Hepatocyte (in vitro differentiated cells): ENCODE data around the gene HTT. TPM values are rescaled to one million over a fixed set of nuclear protein-coding genes. Genes with fewer than 3 reads are reported as not detected.
A peak's percentile ranks its signal among the peaks of the same experiment; 100 is the strongest.
"Not testable (repeated sequence)": the region's sequence is repeated elsewhere in the genome, so short reads cannot be mapped to it uniquely, and the experiment has no call there.

Experiments
- DNase-seq: peaks from one replicate; pipeline ENCODE4 v3.0.0-alpha.2; 2016; ENCODE audit warnings: low spot score
- H2AFZ ChIP-seq: fragments of 200-600 bp; sonication (generic); 2 replicates; pipeline ENCODE4 v1.6.0; 2016; ENCODE audit warnings: antibody characterized with exemption, mild to moderate bottlenecking
- H3K27ac ChIP-seq: fragments of 200-600 bp; sonication (generic); 2 replicates; pipeline ENCODE4 v1.5.1; 2016; ENCODE audit warnings: mild to moderate bottlenecking
- H3K27me3 ChIP-seq: fragments of 200-600 bp; sonication (generic); 2 replicates; pipeline ENCODE4 v1.6.1; 2016
- H3K36me3 ChIP-seq: fragments of 200-600 bp; sonication (generic); replicated peaks from 2 replicates; pipeline ENCODE4 v1.5.1; 2016; ENCODE audit warnings: low read depth; ENCODE audit not compliant: insufficient read depth
- H3K4me1 ChIP-seq: fragments of 200-600 bp; sonication (generic); 2 replicates; pipeline ENCODE4 v1.5.1; 2016; ENCODE audit warnings: mild to moderate bottlenecking, moderate library complexity; ENCODE audit not compliant: insufficient read depth
- H3K4me2 ChIP-seq: fragments of 200-600 bp; sonication (generic); 2 replicates; pipeline ENCODE4 v1.6.0; 2016
- H3K4me3 ChIP-seq: fragments of 200-600 bp; sonication (generic); 2 replicates; pipeline ENCODE4 v1.5.1; 2016; ENCODE audit warnings: mild to moderate bottlenecking
- H3K79me2 ChIP-seq: fragments of 200-600 bp; sonication (generic); 2 replicates; pipeline ENCODE4 v1.6.0; 2017; ENCODE audit warnings: mild to moderate bottlenecking
- H3K9me2 ChIP-seq: fragments of 200-600 bp; sonication (generic); replicated peaks from 2 replicates; pipeline ENCODE4 v1.6.0; 2017; ENCODE audit warnings: mild to moderate bottlenecking; ENCODE audit not compliant: insufficient read depth
- H3K9me3 ChIP-seq: fragments of 200-600 bp; sonication (generic); 2 replicates; pipeline ENCODE4 v1.5.1; 2016; ENCODE audit warnings: low read depth, mild to moderate bottlenecking
- H4K20me1 ChIP-seq: fragments of 200-600 bp; sonication (generic); 2 replicates; pipeline ENCODE4 v1.6.0; 2016; ENCODE audit warnings: mild to moderate bottlenecking; ENCODE audit not compliant: insufficient read depth, poor library complexity, severe bottlenecking
- CTCF ChIP-seq: fragments of 200-600 bp; sonication (generic); IDR thresholded peaks from 2 replicates; pipeline ENCODE4 v1.5.1; 2016; ENCODE audit warnings: antibody characterized with exemption, mild to moderate bottlenecking; ENCODE audit not compliant: poor library complexity
- EZH2 ChIP-seq: fragments of 200-600 bp; sonication (generic); IDR thresholded peaks from 2 replicates; pipeline ENCODE4 v1.6.1; 2016; ENCODE audit warnings: antibody characterized with exemption, mild to moderate bottlenecking, borderline replicate concordance
- EZH2phosphoT487 ChIP-seq: fragments of 200-600 bp; sonication (generic); IDR thresholded peaks from one replicate; pipeline ENCODE4 v1.6.1; 2018; ENCODE audit warnings: antibody characterized with exemption, mild to moderate bottlenecking, low read depth, moderate library complexity; ENCODE audit not compliant: unreplicated experiment, severe bottlenecking
- WGBS: methylation state at CpG from one replicate; pipeline ENCODE4 v1.1.6; 2016; ENCODE audit warnings: low lambda C conversion rate; ENCODE audit errors: missing lambda C conversion rate; 5-methylcytosine and 5-hydroxymethylcytosine counted together
- polyA plus RNA-seq: library from polyadenylated mRNA; unstranded; fragments of >200 nt; fragmentation: Nextera tagmentation; extraction: Ambion mirVana; gene quantifications from 2 replicates; pipeline ENCODE4 v1.2.1, GENCODE V29; 2016
- total RNA-seq: library from RNA; depleted of rRNA; stranded (reverse); fragments of >200 nt; gene quantifications from 2 replicates; pipeline ENCODE4 v1.2.3, GENCODE V29; 2014

Gene HTT
- total and polyA plus RNA-seq, 2 experiments from 2014 or later: 12.4 to 33.9 TPM

- H4K20me1 ChIP-seq: no peaks in the 10 kb centered on the region
- no peaks in the 10 kb centered on the region for H3K4me1 ChIP-seq
- H3K4me2 ChIP-seq: no peak overlapping the region
- no peak overlapping the region for H2AFZ ChIP-seq
- H3K79me2 ChIP-seq: no peaks in the 10 kb centered on the region
- no peaks in the 10 kb centered on the region for H3K9me3 ChIP-seq
- DNase-seq: no peak
- H3K36me3 ChIP-seq: peaks cover 7% of the 10 kb centered on the region
- no peaks in the 10 kb centered on the region for H3K27me3 ChIP-seq
- TF ChIP-seq EZH2: no peak
- TF ChIP-seq EZH2phosphoT487: no peak
- TF ChIP-seq CTCF: no peak
- H3K4me3 ChIP-seq: no peak overlapping the region
- WGBS: 83% methylated on average over 2 of the region's 2 CpGs
- no peaks in the 10 kb centered on the region for H3K9me2 ChIP-seq
- no peak overlapping the region for H3K27ac ChIP-seq
These were observed 63.4 kb downstream of the HTT start for GRCh38 chr4:3137908-3138307.

- no peak overlapping the region for H3K27ac ChIP-seq
- H4K20me1 ChIP-seq: no peaks in the 10 kb centered on the region
- no peaks in the 10 kb centered on the region for H3K9me3 ChIP-seq
- no peaks in the 10 kb centered on the region for H3K9me2 ChIP-seq
- H3K4me1 ChIP-seq: no peaks in the 10 kb centered on the region
- H2AFZ ChIP-seq: no peak overlapping the region
- WGBS: 96% methylated on average over 2 of the region's 2 CpGs
- H3K4me2 ChIP-seq: no peak overlapping the region
- TF ChIP-seq CTCF (peak; percentile 31), EZH2phosphoT487 (no peak), EZH2 (no peak)
- DNase-seq: no peak
- H3K4me3 ChIP-seq: no peak overlapping the region
- H3K36me3 ChIP-seq: peaks cover 5% of the 10 kb centered on the region
- no peaks in the 10 kb centered on the region for H3K79me2 ChIP-seq
- H3K27me3 ChIP-seq: no peaks in the 10 kb centered on the region
These were observed 70.9 kb downstream of the HTT start for GRCh38 chr4:3145234-3145924.

- H3K9me3 ChIP-seq: no peaks in the 10 kb centered on the region
- no peaks in the 10 kb centered on the region for H3K27me3 ChIP-seq
- H3K4me2 ChIP-seq: no peak overlapping the region
- TF ChIP-seq CTCF (no peak), EZH2phosphoT487 (no peak), EZH2 (no peak)
- DNase-seq: no peak
- H4K20me1 ChIP-seq: no peaks in the 10 kb centered on the region
- no peaks in the 10 kb centered on the region for H3K79me2 ChIP-seq
- no peak overlapping the region for H2AFZ ChIP-seq
- no peak overlapping the region for H3K27ac ChIP-seq
- no peaks in the 10 kb centered on the region for H3K36me3 ChIP-seq
- H3K9me2 ChIP-seq: no peaks in the 10 kb centered on the region
- no peaks in the 10 kb centered on the region for H3K4me1 ChIP-seq
- H3K4me3 ChIP-seq: no peak overlapping the region
These were observed 74.4 kb downstream of the HTT start for GRCh38 chr4:3148926-3149325.

GRCh38 chr4:3151238-3151637, 76.8 kb downstream of the HTT start:
- H3K4me1 ChIP-seq, H4K20me1 ChIP-seq, DNase-seq, H3K4me2 ChIP-seq, H3K4me3 ChIP-seq, H2AFZ ChIP-seq, H3K9me3 ChIP-seq, H3K36me3 ChIP-seq, H3K9me2 ChIP-seq, H3K27ac ChIP-seq, H3K27me3 ChIP-seq, H3K79me2 ChIP-seq: not testable (repeated sequence)
- 87% methylated on average over 1 of the region's 1 CpG for WGBS
